ENCODE measurements around the gene MBD3L5. TPM values are rescaled to one million over a fixed set of nuclear protein-coding genes. Genes with fewer than 3 reads are reported as not detected.

Gene MBD3L5
- total RNA-seq, 1 donor from 2014 or later = not detected

Other genes with a start within 250 kb of the MBD3L5 start
- under 0.01 TPM for gene ADGRE1, start 143.0 kb upstream of the MBD3L5 start, total RNA-seq
- not detected for gene MBD3L2B, start 9.1 kb upstream of the MBD3L5 start, total RNA-seq
- gene MBD3L4, start 9.6 kb downstream of the MBD3L5 start, total RNA-seq = not detected
- gene MBD3L2, start 18.7 kb downstream of the MBD3L5 start, total RNA-seq = not detected
- not detected for gene MBD3L3, start 28.1 kb downstream of the MBD3L5 start, total RNA-seq
- gene ZNF557, start 39.1 kb downstream of the MBD3L5 start, total RNA-seq = 24.8 TPM